Thymus (tissue), 14 donors: ENCODE results near the gene TIGD1. TPM values are rescaled to one million over a fixed set of nuclear protein-coding genes. Genes with fewer than 3 reads are reported as not detected.

ENCODE experiments used
- DNase-seq, 9 donors: peaks; one replicate each; pipeline ENCODE4 v3.0.0-alpha.2; 2013; ENCODE audit warnings: low spot score in 9 of 9, low read depth in 6 of 9, missing footprints in 1 of 9
- H3K27ac ChIP-seq, 2 donors: one replicate each; pipeline ENCODE4 v1.5.1; 2013; ENCODE audit warnings: control low read depth in 1 of 2, low read depth in 1 of 2, low read length in 1 of 2, mild to moderate bottlenecking in 1 of 2, moderate library complexity in 1 of 2
- H3K27me3 ChIP-seq, 2 donors: one replicate each; pipeline ENCODE4 v1.5.1; 2013; ENCODE audit warnings: low read length in 1 of 2; ENCODE audit not compliant: control insufficient read depth in 2 of 2, insufficient read depth in 1 of 2
- H3K36me3 ChIP-seq, 2 donors: one replicate each; pipeline ENCODE4 v1.5.1; 2013; ENCODE audit warnings: low read length in 1 of 2, mild to moderate bottlenecking in 1 of 2, moderate library complexity in 1 of 2; ENCODE audit not compliant: control insufficient read depth in 2 of 2, insufficient read depth in 2 of 2
- H3K4me1 ChIP-seq, 2 donors: one replicate each; pipeline ENCODE4 v1.5.1; 2013; ENCODE audit warnings: low read length in 2 of 2; ENCODE audit not compliant: control insufficient read depth in 2 of 2, insufficient read depth in 2 of 2
- H3K4me3 ChIP-seq, 2 donors: one replicate each; pipeline ENCODE4 v1.5.1; 2013; ENCODE audit warnings: low read length in 2 of 2, control low read depth in 1 of 2, mild to moderate bottlenecking in 1 of 2
- H3K9me3 ChIP-seq, 2 donors: one replicate each; pipeline ENCODE4 v1.5.1; 2013; ENCODE audit warnings: low read length in 1 of 2, mild to moderate bottlenecking in 1 of 2; ENCODE audit not compliant: control insufficient read depth in 2 of 2, insufficient read depth in 1 of 2
- WGBS: extraction: QIAGEN DNeasy Blood & Tissue Kit; methylation state at CpG from one replicate; pipeline ENCODE4 v1.1.7; 2013; 5-methylcytosine and 5-hydroxymethylcytosine counted together
- long read RNA-seq, 10 donors: transcript quantifications; one replicate each; lab custom pipeline, GENCODE V29; 2026
- polyA plus RNA-seq: library from polyadenylated mRNA; stranded (reverse); fragments of 200-250 nt; gene quantifications from one replicate; pipeline ENCODE4 v1.2.3, GENCODE V29; 2013
- total RNA-seq: library from RNA; stranded (reverse); fragments of 120-200 nt; gene quantifications from one replicate; pipeline ENCODE4 v1.2.4, GENCODE V29; 2013
- donor health status: healthy.

TIGD1 gene
- 8.3 TPM for total RNA-seq
- 16.2 TPM for polyA plus RNA-seq
- long read RNA-seq, donor 1, result 0 reads
- long read RNA-seq, donor 2, partial matches to known transcripts, result 248 of 309 reads
- long read RNA-seq, donor 2, other reads (novel, unspliced or antisense), result 59 of 309 reads
- long read RNA-seq, donor 3, transcript TIGD1-201 (1 exons, 2,623 nt), result major isoform, 6 of 6 reads
- long read RNA-seq, donor 3, partial matches to known transcripts, result 0 of 6 reads
- long read RNA-seq, donor 3, other reads (novel, unspliced or antisense), result 0 of 6 reads
- long read RNA-seq, donor 4, partial matches to known transcripts, result 0 of 3 reads
- long read RNA-seq, donor 4, other reads (novel, unspliced or antisense), result 0 of 3 reads
- long read RNA-seq, donor 5, transcript TIGD1-201 (1 exons, 2,623 nt), result major isoform, 5 of 5 reads
- long read RNA-seq, donor 5, partial matches to known transcripts, result 0 of 5 reads
- long read RNA-seq, donor 5, other reads (novel, unspliced or antisense), result 0 of 5 reads
- long read RNA-seq, donor 6, partial matches to known transcripts, result 0 of 4 reads
- long read RNA-seq, donor 6, other reads (novel, unspliced or antisense), result 0 of 4 reads
- long read RNA-seq, donor 7, transcript TIGD1-201 (1 exons, 2,623 nt), result major isoform, 7 of 7 reads
- long read RNA-seq, donor 7, partial matches to known transcripts, result 0 of 7 reads
- long read RNA-seq, donor 7, other reads (novel, unspliced or antisense), result 0 of 7 reads
- long read RNA-seq, donor 8, partial matches to known transcripts, result 0 of 1 reads
- long read RNA-seq, donor 8, other reads (novel, unspliced or antisense), result 0 of 1 reads
- long read RNA-seq, donor 9, transcript TIGD1-201 (1 exons, 2,623 nt), result major isoform, 7 of 43 reads
- long read RNA-seq, donor 9, partial matches to known transcripts, result 24 of 43 reads
- long read RNA-seq, donor 9, other reads (novel, unspliced or antisense), result 12 of 43 reads
- long read RNA-seq, donor 10, result 0 reads

GRCh38 chr2:232550354-232551249, at the start of gene TIGD1, which contains the start of gene EIF4E2:
TSS of gene TIGD1 (minus strand) at chr2:232550557. CDS start at chr2:232549882, 675 bp downstream.
TSS of gene EIF4E2 (plus strand) at chr2:232550689. CDS start at chr2:232550725, 36 bp downstream.
- Histone ChIP-seq H3K4me1 (peaks cover 13 to 18% of the 10 kb centered on the region in 2 donors), H3K9me3 (no peaks in the 10 kb centered on the region)
- WGBS, result under 1% methylated on average over 81 of the region's 81 CpGs

DNA sequence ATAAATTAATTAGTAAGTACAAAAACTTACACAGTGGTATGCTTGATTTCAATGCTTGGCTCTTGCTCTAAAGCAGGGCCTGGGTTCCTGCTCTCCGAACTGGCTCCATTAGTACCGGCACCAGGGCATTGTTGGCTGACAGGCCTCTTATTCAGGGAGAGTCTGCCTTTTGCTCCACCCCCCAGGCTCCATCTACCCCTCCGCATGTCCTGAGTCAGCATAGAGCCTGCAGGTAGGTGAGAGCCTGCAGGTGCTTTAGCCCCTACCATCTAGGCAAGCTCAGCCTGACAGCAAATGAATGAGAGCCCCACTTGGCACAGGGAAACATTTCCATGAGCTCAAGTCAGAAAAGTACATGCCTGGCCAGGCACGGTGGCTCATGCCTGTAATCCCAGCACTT, 47.9 kb upstream of the TIGD1 start:
- Histone ChIP-seq H3K4me1 (no peaks in the 10 kb centered on the region), H3K9me3 (no peaks in the 10 kb centered on the region), H3K36me3 (no peaks in the 10 kb centered on the region), H3K27ac (no peak overlapping the region), H3K4me3 (no peak overlapping the region), H3K27me3 (no peaks in the 10 kb centered on the region)
- WGBS, result 98% methylated on average over 4 of the region's 4 CpGs
- DNase-seq, result no peak

More at GRCh38 chr2:232550354-232551249, at the start of gene TIGD1, which contains the start of gene EIF4E2:
- peak; percentile 74 to 95 (median 87) for DNase-seq
- Histone ChIP-seq H3K36me3 (peaks cover 10 to 32% of the 10 kb centered on the region in 2 donors), H3K27ac (peak within 1 kb of the TSS; percentile 95 to 99), H3K4me3 (peak within 1 kb of the TSS; percentile 93 to 99), H3K27me3 (no peaks in the 10 kb centered on the region)

GRCh38 chr2:232597362-232598079, 47.2 kb upstream of the TIGD1 start:
- no peak overlapping the region for H3K4me3 ChIP-seq
- no peaks in the 10 kb centered on the region for H3K36me3 ChIP-seq
- H3K27ac ChIP-seq, result no peak overlapping the region
- H3K9me3 ChIP-seq, result no peaks in the 10 kb centered on the region
- DNase-seq, result no peak
- no peaks in the 10 kb centered on the region for H3K27me3 ChIP-seq
- no peaks in the 10 kb centered on the region for H3K4me1 ChIP-seq
- WGBS, result 96% methylated on average over 7 of the region's 7 CpGs

GRCh38 chr2:232593982-232594381, 43.6 kb upstream of the TIGD1 start:
- no peak overlapping the region for H3K4me3 ChIP-seq
- no peaks in the 10 kb centered on the region for H3K36me3 ChIP-seq
- H3K4me1 ChIP-seq, result no peaks in the 10 kb centered on the region
- WGBS, result 85% methylated on average over 7 of the region's 7 CpGs
- H3K27me3 ChIP-seq, result no peaks in the 10 kb centered on the region
- no peak overlapping the region for H3K27ac ChIP-seq
- DNase-seq, result no peak
- H3K9me3 ChIP-seq, result no peaks in the 10 kb centered on the region

- H3K9me3 ChIP-seq, result no peaks in the 10 kb centered on the region
- no peaks in the 10 kb centered on the region for H3K27me3 ChIP-seq
- H3K36me3 ChIP-seq, result no peaks in the 10 kb centered on the region
- 97% methylated on average over 3 of the region's 3 CpGs for WGBS
- H3K27ac ChIP-seq, result no peak overlapping the region
- no peaks in the 10 kb centered on the region for H3K4me1 ChIP-seq
- no peak for DNase-seq
- H3K4me3 ChIP-seq, result no peak overlapping the region
Measured at GRCh38 chr2:232592772-232593395, 42.5 kb upstream of the TIGD1 start.

DNA sequence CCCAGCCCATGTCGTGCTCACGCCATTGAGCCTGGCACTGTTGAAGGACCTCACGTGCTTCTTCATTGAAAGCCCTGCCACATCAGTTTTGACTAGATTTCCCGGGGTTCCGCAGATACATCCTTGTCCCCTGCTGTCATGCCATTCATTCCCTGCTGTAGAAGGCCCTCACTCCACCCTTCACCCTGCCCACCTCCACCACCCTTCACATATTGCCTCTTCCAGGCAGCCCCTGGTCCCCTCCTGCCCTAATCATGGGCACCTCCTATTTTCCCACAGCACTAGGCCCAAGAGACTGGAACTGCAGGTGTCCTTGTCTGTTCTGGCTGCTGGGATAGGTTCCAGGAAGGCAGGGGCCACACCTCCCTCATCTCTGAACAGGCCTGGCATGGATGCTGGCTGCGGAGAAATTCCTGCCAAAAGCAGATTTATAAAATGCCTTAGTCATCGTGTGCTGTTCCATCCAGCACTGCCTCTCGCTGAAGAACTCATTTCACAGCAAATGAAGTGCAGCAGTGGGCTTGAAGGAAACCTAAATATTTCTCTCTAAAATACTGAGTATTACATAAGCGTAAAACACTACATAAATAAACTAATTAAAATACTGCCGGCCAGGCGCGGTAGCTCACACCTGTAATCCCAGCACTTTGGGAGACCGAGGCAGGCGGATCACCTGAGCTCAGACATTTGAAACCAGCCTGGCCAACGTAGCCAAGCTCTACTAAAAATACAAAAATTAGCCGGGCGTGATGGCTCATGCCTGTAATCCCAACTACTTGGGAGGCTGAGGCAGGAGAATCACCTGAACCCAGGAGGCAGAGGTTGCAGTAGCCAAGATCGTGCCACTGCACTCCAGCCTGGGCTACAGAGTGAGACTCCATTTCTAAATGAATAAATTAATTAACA, 38.6 kb upstream of the TIGD1 start:
- Histone ChIP-seq H3K9me3 (no peaks in the 10 kb centered on the region), H3K27ac (no peak overlapping the region), H3K36me3 (peaks cover 3 to 4% of the 10 kb centered on the region in 2 donors), H3K27me3 (no peaks in the 10 kb centered on the region), H3K4me3 (no peak overlapping the region), H3K4me1 (no peaks in the 10 kb centered on the region)
- peak in 1 of 9 donors; percentile 9 for DNase-seq
- 95% methylated on average over 18 of the region's 18 CpGs for WGBS

DNA sequence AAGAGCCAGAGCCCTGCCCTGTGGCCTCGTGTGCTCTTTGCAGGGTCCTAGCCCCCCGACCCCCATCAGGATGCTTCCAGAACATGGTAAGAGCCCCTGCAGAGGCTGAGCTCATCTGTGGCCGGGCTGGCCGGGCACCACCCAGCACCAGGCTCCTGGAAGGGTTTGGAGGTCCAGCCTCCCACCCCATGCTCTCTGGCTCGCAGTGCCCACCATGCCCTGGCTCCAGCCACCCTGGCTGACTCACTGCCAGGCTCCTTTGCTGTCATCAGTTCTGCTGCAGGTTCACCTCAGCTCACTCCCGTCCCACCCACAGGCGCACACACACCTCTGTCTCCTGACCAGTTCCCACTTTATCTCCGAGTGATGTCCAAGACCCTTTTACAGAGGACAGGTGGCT, 37.7 kb upstream of the TIGD1 start:
- 98% methylated on average over 8 of the region's 8 CpGs for WGBS
- no peaks in the 10 kb centered on the region for H3K27me3 ChIP-seq
- no peak for DNase-seq
- H3K4me3 ChIP-seq, result no peak overlapping the region
- H3K9me3 ChIP-seq, result no peaks in the 10 kb centered on the region
- no peaks in the 10 kb centered on the region for H3K4me1 ChIP-seq
- H3K36me3 ChIP-seq, result peaks cover 4% of the 10 kb centered on the region in 2 donors
- no peak overlapping the region for H3K27ac ChIP-seq
